ENCODE data around the gene CD46.
A peak's percentile ranks its signal among the peaks of the same experiment; 100 is the strongest.

Gene CD46

GRCh38 chr1:207813512-207813881, 61.6 kb downstream of the CD46 start:
- no peak overlapping the region for H3K4me3 ChIP-seq (ENCODE audit: low read length in 2 of 2)
- no peaks in the 10 kb centered on the region for H3K9me3 ChIP-seq (ENCODE audit: control insufficient read depth in 2 of 2, low read length in 2 of 2)
- no peaks in the 10 kb centered on the region for H3K27me3 ChIP-seq (ENCODE audit: control insufficient read depth in 2 of 2, insufficient read depth in 2 of 2, low read length in 2 of 2)
- peaks cover 24 to 35% of the 10 kb centered on the region in 2 donors for H3K4me1 ChIP-seq (ENCODE audit: control insufficient read depth in 2 of 2, insufficient read depth in 2 of 2, low read length in 2 of 2)
- peaks cover 80 to 88% of the 10 kb centered on the region in 2 donors for H3K36me3 ChIP-seq (ENCODE audit: control insufficient read depth in 2 of 2, insufficient read depth in 2 of 2, low read length in 2 of 2)
- H3K27ac ChIP-seq (ENCODE audit: low read depth in 2 of 2, low read length in 2 of 2), result no peak overlapping the region
- H3K9ac ChIP-seq (ENCODE audit: low read depth in 1 of 2, low read length in 2 of 2), result no peak overlapping the region

- H3K36me3 ChIP-seq (ENCODE audit: control insufficient read depth in 2 of 2, insufficient read depth in 2 of 2, low read length in 2 of 2), result peaks cover 80 to 90% of the 10 kb centered on the region in 2 donors
- H3K27ac ChIP-seq (ENCODE audit: low read depth in 2 of 2, low read length in 2 of 2), result no peak overlapping the region
Observed at GRCh38 chr1:207813946-207814345, 62.1 kb downstream of the CD46 start.

GRCh38 chr1:207814469-207814868, 62.6 kb downstream of the CD46 start:
- Histone ChIP-seq H3K4me3 (ENCODE audit: low read length in 2 of 2) (no peak overlapping the region), H3K36me3 (ENCODE audit: control insufficient read depth in 2 of 2, insufficient read depth in 2 of 2, low read length in 2 of 2) (peaks cover 80 to 90% of the 10 kb centered on the region in 2 donors), H3K27ac (ENCODE audit: low read depth in 2 of 2, low read length in 2 of 2) (no peak overlapping the region)

More at GRCh38 chr1:207813946-207814345, 62.1 kb downstream of the CD46 start:
- Histone ChIP-seq H3K27me3 (ENCODE audit: control insufficient read depth in 2 of 2, insufficient read depth in 2 of 2, low read length in 2 of 2) (no peaks in the 10 kb centered on the region), H3K4me1 (ENCODE audit: control insufficient read depth in 2 of 2, insufficient read depth in 2 of 2, low read length in 2 of 2) (peaks cover 23 to 30% of the 10 kb centered on the region in 2 donors), H3K4me3 (ENCODE audit: low read length in 2 of 2) (no peak overlapping the region), H3K9me3 (ENCODE audit: control insufficient read depth in 2 of 2, low read length in 2 of 2) (no peaks in the 10 kb centered on the region), H3K9ac (ENCODE audit: low read depth in 1 of 2, low read length in 2 of 2) (no peak overlapping the region)

GRCh38 chr1:207815466-207815865, 63.6 kb downstream of the CD46 start:
- peaks cover 79 to 86% of the 10 kb centered on the region in 2 donors for H3K36me3 ChIP-seq (ENCODE audit: control insufficient read depth in 2 of 2, insufficient read depth in 2 of 2, low read length in 2 of 2)
- no peaks in the 10 kb centered on the region for H3K27me3 ChIP-seq (ENCODE audit: control insufficient read depth in 2 of 2, insufficient read depth in 2 of 2, low read length in 2 of 2)
- no peak overlapping the region for H3K9ac ChIP-seq (ENCODE audit: low read depth in 1 of 2, low read length in 2 of 2)
- peaks cover 20 to 23% of the 10 kb centered on the region in 2 donors for H3K4me1 ChIP-seq (ENCODE audit: control insufficient read depth in 2 of 2, insufficient read depth in 2 of 2, low read length in 2 of 2)
- no peak overlapping the region for H3K27ac ChIP-seq (ENCODE audit: low read depth in 2 of 2, low read length in 2 of 2)
- no peaks in the 10 kb centered on the region for H3K9me3 ChIP-seq (ENCODE audit: control insufficient read depth in 2 of 2, low read length in 2 of 2)
- H3K4me3 ChIP-seq (ENCODE audit: low read length in 2 of 2), result no peak overlapping the region

More at GRCh38 chr1:207814469-207814868, 62.6 kb downstream of the CD46 start:
- no peaks in the 10 kb centered on the region for H3K9me3 ChIP-seq (ENCODE audit: control insufficient read depth in 2 of 2, low read length in 2 of 2)
- H3K27me3 ChIP-seq (ENCODE audit: control insufficient read depth in 2 of 2, insufficient read depth in 2 of 2, low read length in 2 of 2), result no peaks in the 10 kb centered on the region
- H3K4me1 ChIP-seq (ENCODE audit: control insufficient read depth in 2 of 2, insufficient read depth in 2 of 2, low read length in 2 of 2), result peaks cover 18 to 25% of the 10 kb centered on the region in 2 donors
- H3K9ac ChIP-seq (ENCODE audit: low read depth in 1 of 2, low read length in 2 of 2), result no peak overlapping the region

GRCh38 chr1:207815913-207816291, 64.0 kb downstream of the CD46 start:
- H3K9me3 ChIP-seq (ENCODE audit: control insufficient read depth in 2 of 2, low read length in 2 of 2), result no peaks in the 10 kb centered on the region
- H3K4me1 ChIP-seq (ENCODE audit: control insufficient read depth in 2 of 2, insufficient read depth in 2 of 2, low read length in 2 of 2), result peaks cover 21 to 22% of the 10 kb centered on the region in 2 donors
- H3K36me3 ChIP-seq (ENCODE audit: control insufficient read depth in 2 of 2, insufficient read depth in 2 of 2, low read length in 2 of 2), result peaks cover 75 to 86% of the 10 kb centered on the region in 2 donors
- no peak overlapping the region for H3K27ac ChIP-seq (ENCODE audit: low read depth in 2 of 2, low read length in 2 of 2)
- H3K9ac ChIP-seq (ENCODE audit: low read depth in 1 of 2, low read length in 2 of 2), result no peak overlapping the region
- H3K27me3 ChIP-seq (ENCODE audit: control insufficient read depth in 2 of 2, insufficient read depth in 2 of 2, low read length in 2 of 2), result no peaks in the 10 kb centered on the region
- no peak overlapping the region for H3K4me3 ChIP-seq (ENCODE audit: low read length in 2 of 2)

- H3K4me3 ChIP-seq (ENCODE audit: low read length in 2 of 2), result no peak overlapping the region
Observed at GRCh38 chr1:207817166-207817565, 65.3 kb downstream of the CD46 start.

GRCh38 chr1:207817778-207818751, 66.2 kb downstream of the CD46 start:
- H3K4me3 ChIP-seq (ENCODE audit: low read length in 2 of 2), result no peak overlapping the region
- no peaks in the 10 kb centered on the region for H3K27me3 ChIP-seq (ENCODE audit: control insufficient read depth in 2 of 2, insufficient read depth in 2 of 2, low read length in 2 of 2)
- no peak overlapping the region for H3K27ac ChIP-seq (ENCODE audit: low read depth in 2 of 2, low read length in 2 of 2)
- no peaks in the 10 kb centered on the region for H3K9me3 ChIP-seq (ENCODE audit: control insufficient read depth in 2 of 2, low read length in 2 of 2)
- peaks cover 30% of the 10 kb centered on the region in 2 donors for H3K4me1 ChIP-seq (ENCODE audit: control insufficient read depth in 2 of 2, insufficient read depth in 2 of 2, low read length in 2 of 2)
- H3K36me3 ChIP-seq (ENCODE audit: control insufficient read depth in 2 of 2, insufficient read depth in 2 of 2, low read length in 2 of 2), result peaks cover 63 to 70% of the 10 kb centered on the region in 2 donors
- H3K9ac ChIP-seq (ENCODE audit: low read depth in 1 of 2, low read length in 2 of 2), result no peak overlapping the region

More at GRCh38 chr1:207817166-207817565, 65.3 kb downstream of the CD46 start:
- peaks cover 71 to 78% of the 10 kb centered on the region in 2 donors for H3K36me3 ChIP-seq (ENCODE audit: control insufficient read depth in 2 of 2, insufficient read depth in 2 of 2, low read length in 2 of 2)
- H3K27ac ChIP-seq (ENCODE audit: low read depth in 2 of 2, low read length in 2 of 2), result no peak overlapping the region
- no peaks in the 10 kb centered on the region for H3K27me3 ChIP-seq (ENCODE audit: control insufficient read depth in 2 of 2, insufficient read depth in 2 of 2, low read length in 2 of 2)
- no peaks in the 10 kb centered on the region for H3K9me3 ChIP-seq (ENCODE audit: control insufficient read depth in 2 of 2, low read length in 2 of 2)
- no peak overlapping the region for H3K9ac ChIP-seq (ENCODE audit: low read depth in 1 of 2, low read length in 2 of 2)
- H3K4me1 ChIP-seq (ENCODE audit: control insufficient read depth in 2 of 2, insufficient read depth in 2 of 2, low read length in 2 of 2), result peaks cover 28 to 29% of the 10 kb centered on the region in 2 donors

- no peaks in the 10 kb centered on the region for H3K9me3 ChIP-seq (ENCODE audit: control insufficient read depth in 2 of 2, low read length in 2 of 2)
- no peak overlapping the region for H3K27ac ChIP-seq (ENCODE audit: low read depth in 2 of 2, low read length in 2 of 2)
Observed at GRCh38 chr1:207818971-207819451, 67.2 kb downstream of the CD46 start.

GRCh38 chr1:207820568-207821463, 69.0 kb downstream of the CD46 start:
- H3K27me3 ChIP-seq (ENCODE audit: control insufficient read depth in 2 of 2, insufficient read depth in 2 of 2, low read length in 2 of 2), result no peaks in the 10 kb centered on the region
- peaks cover 47 to 50% of the 10 kb centered on the region in 2 donors for H3K4me1 ChIP-seq (ENCODE audit: control insufficient read depth in 2 of 2, insufficient read depth in 2 of 2, low read length in 2 of 2)
- peak overlapping the region; percentile 6 to 52 for H3K27ac ChIP-seq (ENCODE audit: low read depth in 2 of 2, low read length in 2 of 2)
- peak overlapping the region; percentile 86 to 96 for H3K4me3 ChIP-seq (ENCODE audit: low read length in 2 of 2)
- H3K9ac ChIP-seq (ENCODE audit: low read depth in 1 of 2, low read length in 2 of 2), result peak overlapping the region in 1 of 2 donors; percentile 20
- no peaks in the 10 kb centered on the region for H3K9me3 ChIP-seq (ENCODE audit: control insufficient read depth in 2 of 2, low read length in 2 of 2)
- H3K36me3 ChIP-seq (ENCODE audit: control insufficient read depth in 2 of 2, insufficient read depth in 2 of 2, low read length in 2 of 2), result peaks cover 37 to 44% of the 10 kb centered on the region in 2 donors

More at GRCh38 chr1:207818971-207819451, 67.2 kb downstream of the CD46 start:
- Histone ChIP-seq H3K4me3 (ENCODE audit: low read length in 2 of 2) (no peak overlapping the region), H3K27me3 (ENCODE audit: control insufficient read depth in 2 of 2, insufficient read depth in 2 of 2, low read length in 2 of 2) (no peaks in the 10 kb centered on the region), H3K9ac (ENCODE audit: low read depth in 1 of 2, low read length in 2 of 2) (no peak overlapping the region), H3K4me1 (ENCODE audit: control insufficient read depth in 2 of 2, insufficient read depth in 2 of 2, low read length in 2 of 2) (peaks cover 28 to 32% of the 10 kb centered on the region in 2 donors), H3K36me3 (ENCODE audit: control insufficient read depth in 2 of 2, insufficient read depth in 2 of 2, low read length in 2 of 2) (peaks cover 55 to 61% of the 10 kb centered on the region in 2 donors)
